Measurements from ENCODE around the gene GCN1. TPM values are rescaled to one million over a fixed set of nuclear protein-coding genes. Genes with fewer than 3 reads are reported as not detected.
A peak's percentile ranks its signal among the peaks of the same experiment; 100 is the strongest.
"Not testable (repeated sequence)": the region's sequence is repeated elsewhere in the genome, so short reads cannot be mapped to it uniquely, and the experiment has no call there.

The GCN1 gene
- total RNA-seq, 2 donors from 2014 or later: 93.1 to 106 TPM

DNA sequence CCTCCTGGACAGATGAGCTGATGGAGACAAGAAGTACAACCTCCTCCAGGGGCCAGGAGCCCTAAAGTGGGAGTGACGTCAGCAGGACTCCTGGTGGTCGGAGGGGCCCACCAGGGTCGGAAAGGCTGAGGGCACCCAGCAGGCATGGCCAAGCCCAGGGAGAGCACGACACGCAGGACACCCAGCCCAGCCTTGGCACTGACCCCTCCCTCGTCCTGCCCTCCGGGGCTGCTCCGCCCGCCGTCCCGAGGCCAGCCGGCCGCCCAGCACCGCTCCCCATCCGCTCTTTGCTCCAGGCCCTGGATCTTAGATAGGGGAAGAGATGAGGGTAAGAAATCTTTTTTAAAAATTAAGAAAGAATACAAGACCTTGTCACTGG, 20.8 kb upstream of the GCN1 start:
- Mint-ChIP-seq H3K36me3 (ENCODE audit: insufficient read depth in 2 of 2) (peaks cover 1 to 2% of the 10 kb centered on the region in 2 donors), H3K27ac (peak overlapping the region; percentile 79), H3K4me3 (no peak overlapping the region), H3K4me1 (ENCODE audit: low read depth) (no peaks in the 10 kb centered on the region), H3K27me3 (ENCODE audit: low read depth) (no peaks in the 10 kb centered on the region), H3K9me3 (no peaks in the 10 kb centered on the region)
- ATAC-seq (replicated peaks in 1 of 2) (no peak), DNase-seq (no peak)

DNA sequence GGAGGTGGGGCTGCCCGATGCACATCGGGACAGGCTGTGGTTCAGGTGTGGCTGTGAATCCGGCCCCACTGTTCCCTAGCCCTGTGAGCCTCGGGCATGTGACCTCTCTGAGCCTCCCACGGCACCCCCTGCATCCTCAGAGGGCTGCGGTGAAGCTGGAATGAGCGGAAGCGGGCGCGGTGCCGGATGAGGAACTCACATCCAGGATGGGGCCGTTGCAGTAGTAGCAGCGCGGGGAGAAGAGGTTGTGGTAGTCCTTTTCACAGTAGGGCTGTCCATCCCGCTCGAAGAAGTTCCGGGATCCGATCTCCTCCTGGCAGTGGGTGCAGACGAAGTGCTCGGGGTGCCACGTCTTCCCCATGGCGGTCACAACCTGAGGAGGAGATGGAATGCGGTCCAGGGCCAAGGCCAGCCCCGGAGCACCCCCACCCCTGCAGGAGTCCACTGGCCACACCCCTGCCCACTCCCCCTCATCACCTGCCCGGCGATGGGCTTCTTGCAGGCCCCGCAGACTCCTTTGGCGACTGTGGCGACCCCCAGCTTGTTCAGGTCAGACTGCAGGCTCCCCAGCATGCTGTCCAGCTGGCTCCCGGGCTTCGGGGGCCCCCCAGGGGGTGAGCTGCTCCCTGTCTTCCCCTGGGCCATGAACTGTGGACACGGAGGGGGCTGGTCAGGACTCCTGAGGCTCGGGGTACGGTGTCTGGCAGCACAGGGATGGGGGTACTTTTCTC, 20.3 kb upstream of the GCN1 start:
- no peak overlapping the region for H3K4me3 Mint-ChIP-seq
- no peaks in the 10 kb centered on the region for H3K9me3 Mint-ChIP-seq
- DNase-seq (no peak), ATAC-seq (replicated peaks in 1 of 2) (no peak)
- H3K4me1 Mint-ChIP-seq (ENCODE audit: low read depth): no peaks in the 10 kb centered on the region
- H3K27me3 Mint-ChIP-seq (ENCODE audit: low read depth): no peaks in the 10 kb centered on the region
- H3K36me3 Mint-ChIP-seq (ENCODE audit: insufficient read depth in 2 of 2): peaks cover 1 to 2% of the 10 kb centered on the region in 2 donors
- H3K27ac Mint-ChIP-seq: no peak overlapping the region

- no peaks in the 10 kb centered on the region for H3K4me1 Mint-ChIP-seq (ENCODE audit: low read depth)
- ATAC-seq (replicated peaks in 1 of 2): no peak
- no peak for DNase-seq
- no peaks in the 10 kb centered on the region for H3K9me3 Mint-ChIP-seq
- no peak overlapping the region for H3K4me3 Mint-ChIP-seq
- H3K36me3 Mint-ChIP-seq (ENCODE audit: insufficient read depth in 2 of 2): peaks cover 1 to 2% of the 10 kb centered on the region in 2 donors
- H3K27ac Mint-ChIP-seq: no peak overlapping the region
- H3K27me3 Mint-ChIP-seq (ENCODE audit: low read depth): no peaks in the 10 kb centered on the region
These were observed 19.2 kb upstream of the GCN1 start for GRCh38 chr12:120213758-120214157.

DNA sequence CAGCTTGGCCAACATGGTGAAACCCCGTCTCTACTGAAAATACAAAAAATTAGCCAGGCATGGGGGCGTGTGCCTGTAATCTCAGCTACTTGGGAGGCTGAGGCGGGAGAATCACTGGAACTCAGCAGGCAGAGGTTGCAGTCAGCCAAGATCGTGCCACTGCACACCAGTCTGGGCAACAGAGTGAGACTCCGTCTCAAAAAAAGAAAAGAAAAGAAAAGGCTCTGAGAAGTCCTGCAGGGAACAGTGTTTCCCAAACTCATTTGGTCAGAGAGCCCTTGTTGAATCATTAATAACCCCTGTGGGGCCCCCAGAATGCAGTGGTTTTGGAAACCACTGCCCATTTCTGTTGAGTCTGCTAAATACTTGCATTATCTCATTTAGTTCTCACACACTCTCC, 18.7 kb upstream of the GCN1 start:
- not testable (repeated sequence) for H3K9me3 Mint-ChIP-seq; H3K36me3 Mint-ChIP-seq (ENCODE audit: insufficient read depth in 2 of 2); H3K4me1 Mint-ChIP-seq (ENCODE audit: low read depth); DNase-seq; H3K4me3 Mint-ChIP-seq; H3K27me3 Mint-ChIP-seq (ENCODE audit: low read depth); H3K27ac Mint-ChIP-seq; ATAC-seq (replicated peaks in 1 of 2)

- Mint-ChIP-seq H3K36me3 (ENCODE audit: insufficient read depth in 2 of 2) (peaks cover 1 to 2% of the 10 kb centered on the region in 2 donors), H3K27ac (no peak overlapping the region), H3K27me3 (ENCODE audit: low read depth) (no peaks in the 10 kb centered on the region), H3K4me3 (no peak overlapping the region), H3K4me1 (ENCODE audit: low read depth) (no peaks in the 10 kb centered on the region), H3K9me3 (no peaks in the 10 kb centered on the region)
- DNase-seq (no peak), ATAC-seq (replicated peaks in 1 of 2) (no peak)
These were observed 17.8 kb upstream of the GCN1 start for GRCh38 chr12:120212301-120212700.

GRCh38 chr12:120211904-120212283, 17.4 kb upstream of the GCN1 start:
- ATAC-seq (replicated peaks in 1 of 2) (no peak), DNase-seq (no peak)
- Mint-ChIP-seq H3K27me3 (ENCODE audit: low read depth) (no peaks in the 10 kb centered on the region), H3K9me3 (no peaks in the 10 kb centered on the region), H3K4me1 (ENCODE audit: low read depth) (no peaks in the 10 kb centered on the region), H3K4me3 (no peak overlapping the region), H3K36me3 (ENCODE audit: insufficient read depth in 2 of 2) (peaks cover 1 to 2% of the 10 kb centered on the region in 2 donors), H3K27ac (no peak overlapping the region)

GRCh38 chr12:120211243-120211903, 16.9 kb upstream of the GCN1 start:
- no peak for DNase-seq
- no peaks in the 10 kb centered on the region for H3K27me3 Mint-ChIP-seq (ENCODE audit: low read depth)
- H3K4me1 Mint-ChIP-seq (ENCODE audit: low read depth): no peaks in the 10 kb centered on the region
- H3K36me3 Mint-ChIP-seq (ENCODE audit: insufficient read depth in 2 of 2): peaks cover 1 to 2% of the 10 kb centered on the region in 2 donors
- no peak overlapping the region for H3K27ac Mint-ChIP-seq
- H3K4me3 Mint-ChIP-seq: no peak overlapping the region
- no peaks in the 10 kb centered on the region for H3K9me3 Mint-ChIP-seq
- ATAC-seq (replicated peaks in 1 of 2): no peak

- Mint-ChIP-seq H3K27ac (no peak overlapping the region), H3K9me3 (no peaks in the 10 kb centered on the region), H3K4me3 (no peak overlapping the region), H3K36me3 (ENCODE audit: insufficient read depth in 2 of 2) (peaks cover 1 to 2% of the 10 kb centered on the region in 2 donors), H3K4me1 (ENCODE audit: low read depth) (no peaks in the 10 kb centered on the region), H3K27me3 (ENCODE audit: low read depth) (no peaks in the 10 kb centered on the region)
- DNase-seq: no peak
- no peak for ATAC-seq (replicated peaks in 1 of 2)
These were observed 15.3 kb upstream of the GCN1 start for GRCh38 chr12:120209851-120210250.

GRCh38 chr12:120207227-120207626, 12.7 kb upstream of the GCN1 start:
- Mint-ChIP-seq H3K36me3 (ENCODE audit: insufficient read depth in 2 of 2) (peaks cover 1 to 2% of the 10 kb centered on the region in 2 donors), H3K4me1 (ENCODE audit: low read depth) (peaks cover 6% of the 10 kb centered on the region), H3K27me3 (ENCODE audit: low read depth) (no peaks in the 10 kb centered on the region), H3K27ac (no peak overlapping the region), H3K4me3 (no peak overlapping the region), H3K9me3 (no peaks in the 10 kb centered on the region)
- ATAC-seq (replicated peaks in 1 of 2) (no peak), DNase-seq (no peak)

DNA sequence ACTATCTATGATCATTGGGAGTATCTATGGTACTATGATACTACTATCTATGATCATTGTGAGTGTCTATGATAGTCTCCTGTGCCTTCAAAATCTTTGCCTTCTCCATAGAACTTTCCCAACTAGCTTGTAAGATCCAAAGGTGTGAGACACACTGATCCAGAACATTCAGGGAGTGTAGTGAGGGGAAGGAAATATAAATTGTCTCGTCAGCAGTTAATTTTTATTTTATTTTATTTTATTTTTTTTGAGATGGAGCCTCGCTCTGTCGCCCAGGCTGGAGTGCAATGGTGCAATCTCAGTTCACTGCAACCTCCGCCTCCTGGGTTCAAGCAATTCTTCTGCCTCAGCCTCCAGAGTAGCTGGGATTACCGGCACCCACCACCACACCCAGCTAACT, 12.3 kb upstream of the GCN1 start:
- H3K9me3 Mint-ChIP-seq; H3K36me3 Mint-ChIP-seq (ENCODE audit: insufficient read depth in 2 of 2); H3K27ac Mint-ChIP-seq; H3K4me3 Mint-ChIP-seq; H3K4me1 Mint-ChIP-seq (ENCODE audit: low read depth); ATAC-seq (replicated peaks in 1 of 2); H3K27me3 Mint-ChIP-seq (ENCODE audit: low read depth); DNase-seq: not testable (repeated sequence)

- H3K9me3 Mint-ChIP-seq: no peaks in the 10 kb centered on the region
- H3K27me3 Mint-ChIP-seq (ENCODE audit: low read depth): no peaks in the 10 kb centered on the region
- H3K4me3 Mint-ChIP-seq: no peak overlapping the region
These were observed 11.7 kb upstream of the GCN1 start for GRCh38 chr12:120206228-120206627.

GRCh38 chr12:120204171-120204570, 9.7 kb upstream of the GCN1 start:
- no peaks in the 10 kb centered on the region for H3K9me3 Mint-ChIP-seq
- H3K4me3 Mint-ChIP-seq: no peak overlapping the region
- ATAC-seq (replicated peaks in 1 of 2): no peak
- H3K27me3 Mint-ChIP-seq (ENCODE audit: low read depth): no peaks in the 10 kb centered on the region
- H3K27ac Mint-ChIP-seq: no peak overlapping the region
- DNase-seq: no peak
- peaks cover 20% of the 10 kb centered on the region for H3K4me1 Mint-ChIP-seq (ENCODE audit: low read depth)
- peaks cover 7 to 12% of the 10 kb centered on the region in 2 donors for H3K36me3 Mint-ChIP-seq (ENCODE audit: insufficient read depth in 2 of 2)

More at GRCh38 chr12:120206228-120206627, 11.7 kb upstream of the GCN1 start:
- ATAC-seq (replicated peaks in 1 of 2): no peak
- Mint-ChIP-seq H3K36me3 (ENCODE audit: insufficient read depth in 2 of 2) (no peaks in the 10 kb centered on the region), H3K4me1 (ENCODE audit: low read depth) (peaks cover 9% of the 10 kb centered on the region), H3K27ac (no peak overlapping the region)
- DNase-seq: no peak

- Mint-ChIP-seq H3K36me3 (ENCODE audit: insufficient read depth in 2 of 2) (peaks cover 23 to 36% of the 10 kb centered on the region in 2 donors), H3K4me1 (ENCODE audit: low read depth) (peaks cover 56% of the 10 kb centered on the region), H3K9me3 (no peaks in the 10 kb centered on the region), H3K4me3 (peak overlapping the region; percentile 97 to 98), H3K27ac (peak overlapping the region; percentile 100), H3K27me3 (ENCODE audit: low read depth) (no peaks in the 10 kb centered on the region)
- no peak for DNase-seq
- ATAC-seq (replicated peaks in 1 of 2): no peak
These were observed 5.9 kb upstream of the GCN1 start for GRCh38 chr12:120200364-120200800.

All from activated T-cell treated with anti-CD3 and anti-CD28 coated beads, Interleukin-2, amount 50 U/mL, for 72 hours (primary cell).